ENCODE measurements around the gene GLI2.

The GLI2 gene

DNA sequence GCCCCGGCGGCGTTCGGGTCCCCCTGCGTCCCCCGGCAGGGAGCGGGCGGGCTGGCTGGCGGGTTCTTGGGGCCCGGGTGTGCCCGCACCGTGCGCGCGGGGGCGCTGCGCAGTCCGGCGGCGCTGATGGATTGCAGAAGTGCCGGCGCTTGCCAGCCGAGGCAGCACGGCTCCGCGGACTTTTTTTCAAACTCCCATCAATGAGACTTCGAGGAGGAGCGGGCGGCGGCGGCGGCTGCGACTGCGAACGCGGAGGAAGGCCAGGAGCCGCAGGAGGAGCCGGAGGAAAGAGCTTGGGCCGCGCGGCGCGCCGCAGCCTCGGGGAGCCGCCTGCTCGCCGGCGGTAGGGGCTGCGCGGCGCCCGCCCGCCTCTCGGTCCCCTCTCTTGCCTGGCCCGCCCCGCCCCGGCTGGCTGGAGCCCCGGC lies at the start of gene GLI2:
TSS of gene GLI2 (plus strand) at position 123 of the 425 bp plus-strand sequence. CDS start 61,453 bp downstream, outside the sequence.
- in situ Hi-C loops (cut with MboI; ENCODE audit: low sequenced_read_pairs), result no loop called here

DNA sequence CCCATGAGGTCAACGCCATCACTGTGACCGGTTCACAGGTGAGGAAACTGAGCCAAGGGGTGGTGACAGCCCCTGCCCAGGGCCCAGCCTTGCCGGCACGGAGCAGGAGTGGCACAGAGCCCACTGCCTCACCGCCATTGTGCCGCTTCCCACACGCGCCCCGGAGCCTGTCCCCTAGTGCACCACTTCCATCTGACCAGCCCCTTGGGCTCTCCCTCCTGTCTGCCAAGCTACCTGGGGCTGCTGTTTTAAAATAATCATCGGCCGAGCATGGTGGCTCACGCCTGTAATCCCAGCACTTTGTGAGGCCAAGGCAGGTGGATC lies 49.7 kb upstream of the GLI2 start:
- in situ Hi-C loops (cut with MboI; ENCODE audit: low sequenced_read_pairs), result no loop called here

DNA sequence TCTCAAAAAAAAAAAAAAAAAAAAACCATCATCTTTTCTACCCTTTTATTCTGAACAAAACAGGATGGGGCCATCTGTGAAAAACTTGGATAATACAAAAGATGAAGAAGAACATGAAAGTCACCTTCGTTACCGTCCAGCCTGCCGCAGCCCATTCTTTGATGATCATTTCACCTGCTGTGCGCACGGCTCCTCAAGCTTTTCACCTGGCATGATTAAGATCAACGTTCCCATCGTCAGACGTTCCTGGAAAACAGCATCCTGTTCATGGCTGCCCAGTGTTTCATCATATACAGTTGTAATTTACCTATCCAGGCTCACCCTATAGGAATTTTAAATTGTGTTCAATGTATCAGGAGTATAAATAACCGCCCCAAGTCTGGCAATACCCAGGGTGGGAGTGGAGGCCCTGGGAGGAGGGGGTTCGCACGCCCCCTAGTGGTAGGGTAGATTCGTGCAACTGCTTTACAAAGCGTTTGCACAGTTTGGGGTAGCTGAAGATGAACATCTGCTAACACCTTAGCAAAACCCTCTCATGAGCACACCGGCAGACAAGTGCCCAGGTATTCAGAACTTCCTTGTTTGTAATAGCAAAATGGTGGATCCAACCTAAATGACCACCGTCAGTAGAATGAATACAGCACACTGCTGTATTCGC lies 49.0 kb upstream of the GLI2 start:
- in situ Hi-C loops (cut with MboI; ENCODE audit: low sequenced_read_pairs), result no loop called here

DNA sequence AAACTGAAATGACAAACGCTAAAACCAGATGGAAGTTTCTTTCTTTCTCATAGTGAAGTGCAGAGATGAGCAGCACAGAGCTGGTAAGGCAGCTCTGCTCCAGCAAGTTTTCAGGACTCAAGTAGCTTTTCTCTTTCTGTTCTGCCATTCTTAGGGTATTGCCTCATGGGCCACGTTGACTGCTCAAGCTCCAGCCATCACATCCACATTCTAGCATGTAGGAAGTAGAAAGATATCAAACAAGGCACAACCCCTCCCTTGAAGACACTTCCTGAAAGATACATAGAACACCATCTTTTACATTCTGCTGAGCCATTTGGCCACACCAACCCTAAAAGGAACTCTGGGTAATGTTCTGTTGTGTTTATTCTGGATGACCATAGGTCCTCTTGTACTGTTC lies 48.5 kb upstream of the GLI2 start:
- in situ Hi-C loops (cut with MboI; ENCODE audit: low sequenced_read_pairs), result no loop called here

DNA sequence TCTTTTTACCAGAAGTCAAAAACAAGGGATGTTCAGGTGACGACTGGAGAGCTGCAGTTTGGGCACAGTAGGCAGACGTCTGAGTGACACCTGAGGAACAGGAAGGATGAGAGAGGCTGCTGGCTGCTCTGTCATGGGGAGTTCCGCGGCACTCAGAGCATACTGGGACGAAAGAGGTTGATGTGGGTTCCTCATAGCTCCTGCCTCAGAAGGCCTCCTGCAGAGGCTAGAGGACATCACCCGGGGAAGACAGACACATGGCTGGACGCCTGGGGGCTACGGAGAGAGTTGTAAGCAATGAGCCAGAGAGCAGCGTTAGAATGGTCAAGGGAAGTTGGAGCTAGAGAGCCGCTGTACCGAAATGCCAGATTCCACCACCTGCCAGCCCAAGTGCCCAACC lies 45.1 kb upstream of the GLI2 start:
- in situ Hi-C loops (cut with MboI; ENCODE audit: low sequenced_read_pairs), result no loop called here

DNA sequence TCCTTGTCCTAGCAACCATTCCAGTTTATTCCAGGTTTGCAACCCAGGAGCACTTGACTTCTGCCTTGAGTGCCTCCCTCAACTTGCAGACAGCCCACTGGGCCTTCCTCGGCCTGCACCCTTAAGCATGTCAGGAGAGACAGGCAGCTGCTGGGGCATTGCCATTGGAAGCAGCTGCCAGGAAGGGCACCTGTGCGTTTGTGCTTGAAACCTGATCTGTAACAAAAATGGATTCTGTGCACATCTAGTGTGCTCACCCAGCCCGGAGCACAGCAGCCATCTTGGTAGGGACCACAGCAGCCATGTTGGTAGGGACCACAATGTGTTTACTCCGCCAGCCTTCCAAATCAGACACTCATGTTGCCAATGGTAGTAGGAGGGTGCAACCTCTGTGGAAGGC lies 44.3 kb upstream of the GLI2 start:
- in situ Hi-C loops (cut with MboI; ENCODE audit: low sequenced_read_pairs), result no loop called here

DNA sequence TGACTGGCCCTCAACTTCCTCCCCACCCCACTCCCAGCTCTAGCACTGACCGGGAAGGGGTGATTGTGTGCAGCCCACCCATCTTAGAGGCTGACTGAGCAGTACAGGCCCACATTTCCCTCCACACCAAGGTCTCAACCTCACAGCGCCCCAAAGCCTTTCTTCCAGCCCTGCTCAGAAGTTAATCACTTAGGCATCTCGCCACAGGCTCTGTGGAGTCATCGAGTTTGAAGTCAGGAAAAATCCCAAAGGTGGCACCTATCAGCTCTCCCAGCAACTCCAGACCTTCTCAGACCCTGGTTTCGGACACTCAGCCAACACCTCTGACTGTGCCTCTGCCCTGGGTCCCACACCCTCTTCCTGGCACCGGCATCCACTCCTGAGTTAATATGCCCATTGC lies 43.0 kb upstream of the GLI2 start:
- in situ Hi-C loops (cut with MboI; ENCODE audit: low sequenced_read_pairs), result no loop called here

DNA sequence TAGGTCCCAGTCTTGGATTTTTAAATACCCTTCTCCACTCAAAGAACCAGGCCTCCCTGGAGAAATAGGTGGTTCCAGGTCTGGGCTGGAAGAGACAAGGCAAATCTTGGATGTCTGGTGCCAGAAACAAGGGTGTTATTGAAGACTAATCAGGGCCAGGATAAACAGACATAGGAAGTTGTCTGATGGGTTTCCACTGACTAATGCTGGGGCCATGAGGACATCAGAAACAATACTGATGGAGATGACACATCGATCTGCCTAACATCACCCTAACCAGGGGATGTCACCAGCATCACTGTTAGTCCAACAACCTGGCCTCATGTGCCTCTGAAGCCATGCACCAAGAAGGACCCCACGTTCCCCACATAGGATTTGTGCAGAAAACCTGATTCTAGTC lies 42.5 kb upstream of the GLI2 start:
- in situ Hi-C loops (cut with MboI; ENCODE audit: low sequenced_read_pairs), result no loop called here

DNA sequence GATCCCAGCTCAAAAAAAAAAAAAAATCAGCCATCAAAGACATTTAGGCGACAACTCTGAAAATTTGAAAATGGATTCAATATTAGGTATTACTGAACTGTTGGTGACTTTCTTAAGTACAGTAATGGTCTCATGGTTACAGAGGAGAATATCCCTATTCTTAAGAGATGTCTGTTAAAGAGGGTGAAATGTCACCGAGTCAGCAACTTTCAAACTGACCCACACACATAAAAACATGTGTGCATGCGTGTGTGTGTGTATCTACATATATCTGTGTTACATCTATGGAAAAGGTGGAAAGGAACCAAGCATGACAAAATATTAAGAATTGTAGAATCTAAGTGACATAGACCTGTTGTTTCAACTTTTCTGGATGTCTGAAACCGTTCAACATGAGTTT lies 41.6 kb upstream of the GLI2 start:
- in situ Hi-C loops (cut with MboI; ENCODE audit: low sequenced_read_pairs), result no loop called here

DNA sequence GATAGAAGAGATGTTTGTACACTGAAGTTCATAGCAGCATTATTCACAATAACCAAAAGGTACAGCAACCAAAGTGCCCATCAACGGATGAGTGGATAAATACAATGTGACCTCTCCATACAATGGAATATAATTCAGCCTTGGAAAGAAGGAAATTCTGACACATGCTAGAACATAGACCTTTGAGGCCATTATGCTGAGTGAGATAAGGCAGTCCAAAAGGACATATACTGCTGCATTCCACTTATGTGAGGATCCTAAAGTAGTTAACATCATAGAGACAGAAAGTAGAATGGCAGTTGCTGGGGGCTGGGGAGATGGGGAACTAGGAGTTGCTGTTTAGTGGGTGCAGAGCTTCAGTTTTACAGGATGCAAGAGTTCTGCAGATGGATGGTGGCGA lies 38.2 kb upstream of the GLI2 start:
- in situ Hi-C loops (cut with MboI; ENCODE audit: low sequenced_read_pairs), result no loop called here

DNA sequence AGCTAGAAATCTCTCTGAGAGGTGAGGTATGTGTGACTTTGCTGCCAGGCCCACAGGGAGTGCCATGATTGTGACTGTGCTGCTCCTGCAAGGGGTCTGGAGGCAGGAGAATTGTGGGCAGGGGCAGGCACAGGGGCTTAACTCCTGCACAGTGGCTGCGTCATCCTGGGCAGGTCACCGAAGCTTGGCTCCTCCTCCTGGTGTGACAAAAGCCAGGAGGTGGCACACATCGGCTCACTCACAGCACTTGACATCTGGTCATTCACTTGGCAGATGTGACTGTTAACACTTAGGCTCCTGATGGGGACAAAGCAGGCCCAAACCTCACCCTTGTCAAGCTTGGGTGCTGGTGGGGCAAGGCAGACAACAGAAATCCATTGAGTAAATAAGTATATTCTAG lies 36.4 kb upstream of the GLI2 start:
- in situ Hi-C loops (cut with MboI; ENCODE audit: low sequenced_read_pairs), result no loop called here

DNA sequence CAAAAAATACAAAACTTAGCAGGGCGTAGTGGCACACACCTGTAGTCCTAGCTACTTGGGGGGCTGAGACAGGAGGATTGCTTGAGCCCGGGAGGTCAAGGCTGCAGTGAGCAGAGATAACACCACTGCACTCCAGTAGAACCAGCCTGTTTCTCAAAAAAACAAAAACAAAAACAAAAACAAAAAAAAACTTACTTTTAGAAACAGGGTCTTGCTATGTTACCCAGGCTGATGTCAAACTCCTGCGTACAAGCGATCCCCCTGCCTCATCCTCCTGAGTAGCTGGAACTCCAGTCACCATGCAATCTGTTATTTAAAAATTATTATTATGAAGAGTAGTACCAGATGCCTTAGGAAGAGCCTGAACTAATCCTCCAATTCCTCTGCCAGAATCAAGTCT lies 35.0 kb upstream of the GLI2 start:
- in situ Hi-C loops (cut with MboI; ENCODE audit: low sequenced_read_pairs), result no loop called here

DNA sequence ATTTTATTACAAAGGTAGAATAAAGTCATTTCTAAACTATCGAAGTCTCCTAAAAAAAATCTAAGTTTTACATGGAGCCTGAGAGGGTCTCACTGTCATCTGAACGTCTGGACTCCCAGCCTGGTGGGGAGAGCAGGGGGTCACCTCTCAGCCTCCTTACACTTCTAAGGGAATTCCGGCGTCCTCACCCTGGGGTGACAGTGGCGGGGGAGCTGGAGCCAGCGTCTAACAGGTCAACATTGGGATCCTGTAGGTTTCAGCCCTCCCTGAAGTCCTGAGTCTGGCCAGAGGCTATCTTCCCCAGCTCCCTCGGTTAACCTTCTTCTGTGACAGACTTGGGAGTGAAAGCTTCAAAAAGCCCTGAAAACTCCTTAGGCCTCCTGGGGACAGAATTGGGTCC lies 34.6 kb upstream of the GLI2 start:
- in situ Hi-C loops (cut with MboI; ENCODE audit: low sequenced_read_pairs), result no loop called here

DNA sequence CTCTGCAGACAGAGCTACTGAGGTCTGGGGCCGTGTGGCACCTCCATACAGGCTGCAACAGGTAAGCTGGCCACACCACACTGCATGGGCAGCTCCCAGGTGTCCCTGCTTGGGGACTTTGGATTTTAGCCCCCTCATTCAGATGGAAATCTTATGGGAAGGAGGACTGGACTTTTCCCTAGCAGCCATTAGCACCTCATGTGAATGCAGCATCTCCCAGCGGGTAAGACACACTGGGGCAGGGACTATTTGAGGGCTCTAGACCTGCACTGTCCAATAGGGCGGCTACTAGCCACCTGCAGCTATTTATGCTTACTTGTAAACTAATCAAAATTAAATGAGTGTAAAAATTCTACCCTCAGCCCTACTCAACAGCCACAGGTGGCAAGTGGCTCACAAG lies 34.2 kb upstream of the GLI2 start:
- in situ Hi-C loops (cut with MboI; ENCODE audit: low sequenced_read_pairs), result no loop called here

DNA sequence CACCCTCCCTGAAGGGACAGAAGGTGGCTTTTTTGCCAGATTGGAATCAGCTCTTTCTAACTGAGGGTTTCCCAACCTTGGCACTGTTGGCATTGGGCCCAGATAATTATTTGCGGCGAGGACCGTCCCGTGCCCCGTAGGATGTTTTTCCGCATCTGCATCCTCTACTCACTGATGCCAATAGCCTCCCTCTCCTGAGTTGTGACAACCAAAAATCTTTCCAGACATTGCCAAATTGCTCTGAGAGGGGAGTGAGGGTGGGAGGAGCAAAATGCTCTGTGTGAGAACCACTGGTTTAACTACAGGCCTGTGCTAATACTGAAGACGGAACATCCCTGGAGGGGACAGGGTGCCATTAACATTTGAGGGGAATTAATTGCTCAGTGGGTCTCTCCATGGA lies 33.6 kb upstream of the GLI2 start:
- in situ Hi-C loops (cut with MboI; ENCODE audit: low sequenced_read_pairs), result no loop called here

DNA sequence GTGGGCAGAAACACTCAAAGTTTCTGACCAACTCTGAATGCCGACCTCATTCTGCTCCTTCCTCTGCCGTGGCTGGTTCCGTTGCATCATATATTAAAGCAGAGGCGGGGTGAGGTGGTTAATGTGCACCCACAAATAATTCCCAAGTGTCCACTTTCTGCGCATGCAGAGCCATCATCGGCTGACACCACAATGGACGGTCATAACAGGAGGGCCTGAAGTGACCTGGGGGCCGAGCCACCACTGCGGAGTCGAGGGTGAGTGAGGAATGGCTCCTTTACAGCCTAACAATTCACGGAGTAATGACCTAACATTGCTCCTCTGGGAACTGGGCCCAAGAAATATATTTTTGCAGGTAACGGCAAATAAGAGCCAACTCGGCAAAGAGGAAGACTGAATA lies 32.9 kb upstream of the GLI2 start:
- in situ Hi-C loops (cut with MboI; ENCODE audit: low sequenced_read_pairs), result no loop called here

DNA sequence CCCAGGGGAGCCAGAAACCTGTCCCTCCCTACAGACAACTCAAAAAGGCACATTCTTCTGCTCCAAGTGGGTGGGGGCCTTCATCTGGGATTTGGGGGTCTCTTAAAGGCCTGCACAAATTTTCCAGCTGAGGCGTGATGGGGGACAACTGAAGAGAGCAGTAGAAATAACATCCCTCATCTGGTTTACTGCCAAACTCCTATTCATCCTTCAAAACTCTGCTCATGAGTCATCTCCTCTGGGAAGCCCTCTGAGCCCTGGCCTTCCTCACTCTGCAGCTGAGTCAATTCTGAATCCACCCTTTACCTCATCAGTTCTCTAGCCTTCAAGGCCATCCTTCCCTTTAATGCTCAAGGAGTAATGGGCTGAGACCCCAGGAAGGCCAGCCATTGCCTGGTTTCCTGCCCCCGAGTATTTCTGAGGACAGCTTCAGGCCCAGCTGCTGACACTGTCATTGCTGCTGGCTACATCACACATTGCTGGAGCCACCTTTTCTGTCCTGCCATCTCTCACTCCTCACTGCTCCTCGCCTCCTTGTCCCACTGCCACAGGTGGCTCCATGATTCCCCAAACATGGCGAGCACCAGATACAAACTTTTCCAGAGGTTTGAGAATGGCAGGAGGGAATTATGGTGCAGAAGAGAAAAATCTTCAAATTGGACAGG lies 32.2 kb upstream of the GLI2 start:
- in situ Hi-C loops (cut with MboI; ENCODE audit: low sequenced_read_pairs), result no loop called here

DNA sequence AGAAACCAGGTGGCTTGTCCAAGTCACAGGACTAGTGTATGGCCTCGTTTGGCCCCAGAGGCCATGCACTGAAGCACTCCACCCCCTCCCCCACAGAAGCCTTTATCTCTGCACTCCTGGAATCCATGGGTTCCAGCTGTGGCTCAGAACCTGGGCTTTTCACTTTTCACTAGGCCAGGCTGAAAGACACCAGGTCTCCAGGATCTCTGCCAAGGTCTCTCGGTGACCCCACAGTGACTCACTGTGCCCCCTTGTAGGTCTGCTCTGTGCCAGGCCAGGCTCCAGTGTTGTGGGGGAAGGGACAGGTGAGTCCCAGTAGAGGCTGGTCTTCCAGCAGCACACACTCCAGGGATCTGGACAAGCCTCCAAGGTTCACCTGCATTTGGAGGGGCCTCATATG lies 31.0 kb upstream of the GLI2 start:
- in situ Hi-C loops (cut with MboI; ENCODE audit: low sequenced_read_pairs), result no loop called here

DNA sequence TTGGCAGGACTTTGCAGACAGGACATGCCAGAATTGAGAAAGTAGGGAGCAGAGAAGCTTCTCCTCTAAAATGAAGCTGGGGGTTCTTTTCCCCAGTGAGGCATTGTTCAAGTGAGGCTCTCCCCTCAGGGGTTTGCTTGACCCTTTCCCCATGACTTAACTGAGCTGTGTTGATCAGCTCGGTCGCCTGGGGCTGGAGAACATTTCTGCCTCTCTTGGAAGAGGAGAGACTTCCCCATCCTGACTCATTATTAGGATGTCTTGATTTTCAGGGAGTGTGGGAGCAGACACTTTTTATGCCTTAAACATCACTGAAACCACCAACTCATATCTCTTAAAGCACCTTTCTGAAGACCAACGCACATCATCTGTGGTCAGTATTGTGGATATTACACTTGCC lies 27.9 kb upstream of the GLI2 start:
- in situ Hi-C loops (cut with MboI; ENCODE audit: low sequenced_read_pairs), result no loop called here

DNA sequence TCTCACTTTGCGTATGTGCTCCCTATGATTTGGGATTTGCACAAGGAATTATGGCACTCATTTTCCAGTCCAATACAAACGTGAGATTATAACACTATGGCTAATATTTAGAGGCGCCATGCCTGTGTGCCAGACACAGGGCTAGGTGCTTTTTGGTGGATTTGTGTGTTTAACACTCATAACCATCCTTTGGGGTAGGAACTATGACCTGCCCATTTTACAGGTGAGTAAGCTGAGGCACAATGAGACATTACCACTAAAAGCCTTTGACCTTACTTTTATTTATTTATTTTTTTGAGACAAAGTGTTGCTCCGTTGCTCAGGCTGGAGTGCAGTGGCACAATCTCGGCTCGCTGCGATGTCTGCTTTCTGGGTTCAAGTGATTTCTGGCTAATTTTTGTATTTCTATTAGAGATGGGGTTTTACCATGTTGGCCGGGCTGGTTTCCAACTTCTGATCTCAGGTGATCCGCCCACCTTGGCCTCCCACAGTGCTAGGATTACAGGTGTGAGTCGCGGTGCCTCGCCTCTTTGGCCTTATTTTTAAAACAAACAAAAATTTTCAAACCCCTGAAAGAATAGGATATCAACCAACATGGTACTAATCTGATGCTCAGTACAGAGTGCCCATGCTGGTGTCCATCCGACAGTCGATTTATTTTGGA lies 26.6 kb upstream of the GLI2 start:
- in situ Hi-C loops (cut with MboI; ENCODE audit: low sequenced_read_pairs), result no loop called here

DNA sequence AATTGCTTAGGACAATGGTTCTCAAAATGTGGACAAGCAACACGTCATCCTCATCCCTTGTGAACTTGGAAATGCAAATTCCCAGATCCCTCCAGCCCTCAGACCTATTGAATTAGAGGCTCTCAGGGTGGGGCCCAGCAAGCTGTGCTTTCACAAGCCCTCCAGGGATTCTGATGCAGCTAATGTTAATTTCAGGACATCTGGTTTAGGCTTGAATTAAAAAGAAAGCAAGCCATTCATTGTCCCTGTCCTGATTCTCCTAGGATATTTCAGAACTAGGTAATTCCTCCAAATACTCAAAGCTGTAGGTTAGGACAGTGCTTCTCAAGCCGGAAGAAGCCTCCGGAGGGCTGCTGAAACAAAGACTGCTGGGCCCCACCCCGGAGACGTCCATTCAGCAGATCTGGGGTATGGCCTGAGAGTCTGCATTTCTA lies 26.0 kb upstream of the GLI2 start:
- in situ Hi-C loops (cut with MboI; ENCODE audit: low sequenced_read_pairs), result no loop called here

DNA sequence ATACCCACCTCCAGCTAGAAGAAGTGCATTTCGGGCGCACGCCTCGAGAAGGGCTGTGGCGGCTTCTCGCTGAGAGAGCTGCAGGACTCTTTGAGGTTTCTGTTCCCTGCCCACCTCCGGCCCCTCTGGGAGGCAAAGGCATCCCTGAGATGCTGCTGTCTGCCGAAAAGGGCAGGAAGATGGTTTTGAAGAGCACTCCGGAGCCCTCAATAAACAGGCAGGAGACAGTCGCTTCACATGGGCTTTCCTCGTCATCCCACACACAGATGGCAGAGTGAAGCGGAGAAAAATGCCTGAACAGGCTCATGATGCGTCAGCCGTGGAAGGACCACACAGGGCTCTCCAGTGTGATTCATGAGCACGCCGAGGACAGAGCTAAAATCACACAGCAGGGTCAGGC lies 25.4 kb upstream of the GLI2 start:
- in situ Hi-C loops (cut with MboI; ENCODE audit: low sequenced_read_pairs), result no loop called here

DNA sequence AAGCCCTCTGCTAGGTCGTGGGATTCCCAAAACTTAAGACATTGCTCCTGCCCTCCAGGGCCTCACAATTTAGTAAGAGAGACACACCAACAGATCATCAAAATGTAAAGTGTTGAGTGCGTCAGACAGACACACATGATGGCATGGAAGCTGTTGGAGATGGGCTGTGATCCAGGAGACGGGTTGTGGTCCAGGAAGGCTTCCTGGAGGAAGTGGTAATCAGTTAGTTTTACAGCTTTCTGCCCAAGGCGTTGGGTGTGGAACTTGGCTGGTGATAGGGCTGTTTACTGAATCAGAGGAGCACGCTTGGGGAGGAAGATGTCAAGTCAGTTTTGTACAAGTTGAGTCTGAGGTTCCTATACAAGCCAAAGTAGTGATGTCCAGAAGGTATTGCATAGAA lies 24.0 kb upstream of the GLI2 start:
- in situ Hi-C loops (cut with MboI; ENCODE audit: low sequenced_read_pairs), result no loop called here

Measured in HL-60/S4 (cell line).